Endothelial cell of umbilical vein (primary cell): ENCODE data around the gene GALNT17. TPM values are rescaled to one million over a fixed set of nuclear protein-coding genes. Genes with fewer than 3 reads are reported as not detected.

Source experiments
- BruUV-seq: library from RNA; stranded (reverse); fragments of 400-500 nt; replicated peaks from 2 replicates; lab custom pipeline; 2021; lab: Mats Ljungman, UMichigan
- CTCF ChIA-PET: fragments of 300-600, 350-600 bp; sonication (Branson Sonifier 250); formaldehyde crosslinking; loops from one replicate; lab custom pipeline; 2021; ENCODE audit warnings: antibody characterized with exemption, inconsistent platforms; lab: Charles Lee
- POLR2A ChIA-PET: fragments of 300-600, 350-600 bp; sonication (Branson Sonifier 250); formaldehyde crosslinking; loops from one replicate; lab custom pipeline; 2021; ENCODE audit warnings: antibody characterized with exemption, inconsistent platforms; lab: Charles Lee
- DNase-seq: peaks from one replicate; pipeline ENCODE4 v3.0.0-alpha.2; 2011; ENCODE audit warnings: low read depth, low spot score
- FAIRE-seq: peaks from 2 replicates; lab custom pipeline; 2011; peaks lifted over from hg19 to GRCh38; lab: Jason Lieb, UNC
- H2AFZ ChIP-seq: 2 replicates; pipeline ENCODE4 v1.6.0; 2012; ENCODE audit warnings: low read depth, low read length, control low read depth, inconsistent platforms
- H3K27ac ChIP-seq: 2 replicates; pipeline ENCODE4 v1.5.1; 2011; ENCODE audit warnings: low read depth, mild to moderate bottlenecking, control low read depth, low read length, moderate library complexity; ENCODE audit not compliant: insufficient read depth
- H3K27me3 ChIP-seq, 2 experiments: 2 replicates each; pipeline versions ENCODE4 v1.6.0 to v1.6.1; 2011; ENCODE audit warnings: low read length in 2 of 2, mixed read lengths in 1 of 2; ENCODE audit not compliant: control insufficient read depth in 2 of 2, insufficient read depth in 2 of 2
- H3K36me3 ChIP-seq, 2 experiments: 2 replicates in 1 of 2; 3 replicates in 1 of 2; pipeline ENCODE4 v1.5.1; 2011; ENCODE audit warnings: low read length in 2 of 2, mild to moderate bottlenecking in 1 of 2, moderate library complexity in 1 of 2; ENCODE audit not compliant: control insufficient read depth in 2 of 2, insufficient read depth in 2 of 2; ENCODE audit errors: extremely low read depth in 1 of 2
- H3K4me1 ChIP-seq: 3 replicates; pipeline ENCODE4 v1.5.1; 2011; ENCODE audit warnings: mild to moderate bottlenecking, low read length; ENCODE audit not compliant: control insufficient read depth, insufficient read depth; ENCODE audit errors: extremely low read depth
- H3K4me2 ChIP-seq: 2 replicates; pipeline ENCODE4 v1.6.1; 2011; ENCODE audit warnings: low read length, control low read depth, mixed read lengths; ENCODE audit not compliant: insufficient read depth
- H3K4me3 ChIP-seq, 3 experiments: fragments of 200-600 bp in 1 of 3; sonication (generic), shearing (Covaris generic) in 1 of 3; replicated peaks in 1 of 3; 2 replicates each; pipeline ENCODE4 v1.5.1; 2011 to 2016; ENCODE audit warnings: control low read depth in 3 of 3, low read length in 3 of 3, mild to moderate bottlenecking in 2 of 3, inconsistent platforms in 1 of 3, low read depth in 1 of 3, moderate library complexity in 1 of 3; ENCODE audit not compliant: insufficient read depth in 1 of 3
- H3K79me2 ChIP-seq: 2 replicates; pipeline ENCODE4 v1.6.0; 2012; ENCODE audit warnings: low read length, inconsistent platforms; ENCODE audit not compliant: control insufficient read depth, insufficient read depth
- H3K9ac ChIP-seq: replicated peaks from 2 replicates; pipeline ENCODE3; 2011; ENCODE audit warnings: low read length, control low read depth; ENCODE audit not compliant: insufficient read depth; ENCODE audit errors: extremely low read depth
- H3K9me1 ChIP-seq: replicated peaks from 3 replicates; pipeline ENCODE4 v1.6.0; 2011; ENCODE audit warnings: mild to moderate bottlenecking, low read length; ENCODE audit not compliant: control insufficient read depth, insufficient read depth; ENCODE audit errors: extremely low read depth
- H3K9me3 ChIP-seq: replicated peaks from 2 replicates; pipeline ENCODE4 v1.5.1; 2012; ENCODE audit warnings: low read length, inconsistent platforms; ENCODE audit not compliant: control insufficient read depth, insufficient read depth
- H4K20me1 ChIP-seq: replicated peaks from 2 replicates; pipeline ENCODE3; 2011; ENCODE audit warnings: mild to moderate bottlenecking, low read length; ENCODE audit not compliant: control insufficient read depth, insufficient read depth; ENCODE audit errors: extremely low read depth
- EZH2 ChIP-seq: IDR thresholded peaks from 2 replicates; pipeline ENCODE4 v1.6.1; 2012; ENCODE audit warnings: borderline replicate concordance, low read depth, mild to moderate bottlenecking, moderate library complexity, low read length, inconsistent platforms; ENCODE audit not compliant: severe bottlenecking
- FOS ChIP-seq: IDR thresholded peaks from 2 replicates; pipeline ENCODE4 v1.6.1; 2011; ENCODE audit warnings: mild to moderate bottlenecking, low read length, moderate library complexity, borderline replicate concordance; ENCODE audit not compliant: insufficient read depth
- GATA2 ChIP-seq: IDR thresholded peaks from 2 replicates; pipeline ENCODE4 v1.7.0; 2011; ENCODE audit warnings: low read depth, mild to moderate bottlenecking, moderate library complexity, mixed read lengths, low read length; ENCODE audit not compliant: insufficient read length, insufficient read depth
- JUN ChIP-seq: IDR thresholded peaks from 2 replicates; pipeline ENCODE4 v1.6.1; 2011; ENCODE audit warnings: borderline replicate concordance, low read depth; ENCODE audit not compliant: insufficient read length, insufficient read depth
- MYC ChIP-seq: IDR thresholded peaks from one replicate; pipeline ENCODE4 v1.6.1; 2011; ENCODE audit warnings: mild to moderate bottlenecking, low read depth, low read length
- POLR2A ChIP-seq: IDR thresholded peaks from 2 replicates; pipeline ENCODE4 v1.6.1; 2012; ENCODE audit warnings: low read depth, mild to moderate bottlenecking, control low read depth, low read length
- POLR2AphosphoS5 ChIP-seq: IDR thresholded peaks from 2 replicates; pipeline ENCODE4 v1.6.1; 2012; ENCODE audit warnings: low read depth, mild to moderate bottlenecking, control low read depth, low read length, moderate library complexity; ENCODE audit not compliant: insufficient read depth
- dilution Hi-C: fragments of 300-500 bp; cut with MboI; formaldehyde crosslinking; loops from one replicate; pipeline ENCODE4 v1.15.0; 2019; ENCODE audit warnings: low sequenced_read_pairs; ENCODE audit not compliant: extremely low pct_ligation_motif_present
- intact Hi-C: fragments of 100-400 bp; cut with micrococcal nuclease; formaldehyde crosslinking; loops from one replicate; pipeline ENCODE4 v1.10.0; 2022
- polyA plus RNA-seq, 4 experiments: library from polyadenylated mRNA; depleted of rRNA in 3 of 4; stranded (reverse) in 3 of 4; unstranded in 1 of 4; fragments of >200 nt; gene quantifications; 2 replicates each; pipeline versions ENCODE4 v1.2.1 to v1.2.3, GENCODE V29; 2011 to 2012; ENCODE audit warnings: missing spikeins in 1 of 4
- total RNA-seq: library from RNA; stranded (reverse); gene quantifications from 2 replicates; pipeline ENCODE4 v1.2.3, GENCODE V29; 2021
- TF ChIP-seq, protein P1 (sequence below): IDR thresholded peaks from 2 replicates; pipeline ENCODE4 v1.6.1; 2011; ENCODE audit not compliant: insufficient read depth, insufficient read length
- TF ChIP-seq, protein P2 (sequence below), 2 donors: IDR thresholded peaks; 1 replicate in 1 of 2; 2 replicates in 1 of 2; pipeline ENCODE4 v1.5.1; 2011; ENCODE audit warnings: low read length in 2 of 2, mild to moderate bottlenecking in 2 of 2, moderate library complexity in 2 of 2, control low read depth in 1 of 2, inconsistent platforms in 1 of 2, low read depth in 1 of 2; ENCODE audit not compliant: insufficient read depth in 1 of 2; ENCODE audit errors: extremely low read depth in 1 of 2

The GALNT17 gene
- total and polyA plus RNA-seq, 2 donors (not counting 3 experiments of a cell fraction or from before 2014, with no cell fraction given): not detected

DNA sequence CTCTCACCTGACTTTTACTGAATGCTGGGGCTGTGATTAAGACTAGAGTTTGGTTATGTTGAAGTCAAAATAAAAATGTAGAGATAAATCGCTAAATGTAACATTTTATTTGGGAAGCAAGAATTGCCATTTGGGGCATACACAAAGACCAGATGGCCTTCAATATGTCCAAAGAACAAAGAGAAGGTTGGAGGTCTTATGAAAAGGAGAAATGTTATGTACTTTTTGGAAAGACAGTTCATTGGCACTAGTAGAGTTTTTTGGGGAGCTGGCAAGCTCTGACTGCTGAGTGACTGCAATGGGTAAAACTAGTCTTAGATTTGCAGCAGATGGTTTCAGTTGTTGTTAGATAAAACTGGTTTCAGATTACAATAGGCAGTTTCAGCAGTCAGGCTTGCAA is 35.6 kb upstream of the GALNT17 start:
- no TSS peak for BruUV-seq
- Histone ChIP-seq H3K36me3 (no peaks in the 10 kb centered on the region), H3K4me1 (no peaks in the 10 kb centered on the region), H4K20me1 (no peaks in the 10 kb centered on the region), H3K27ac (no peak overlapping the region), H3K9ac (no peak overlapping the region), H3K9me3 (peaks cover 2% of the 10 kb centered on the region), H3K4me2 (no peak overlapping the region), H3K79me2 (no peaks in the 10 kb centered on the region), H3K4me3 (no peak overlapping the region), H3K9me1 (no peaks in the 10 kb centered on the region), H2AFZ (no peak overlapping the region), H3K27me3 (no peaks in the 10 kb centered on the region)
- CTCF ChIA-PET: no interaction called here
- dilution Hi-C loops (no loop called here), intact Hi-C loops (no loop called here)
- TF ChIP-seq, protein P1, sequence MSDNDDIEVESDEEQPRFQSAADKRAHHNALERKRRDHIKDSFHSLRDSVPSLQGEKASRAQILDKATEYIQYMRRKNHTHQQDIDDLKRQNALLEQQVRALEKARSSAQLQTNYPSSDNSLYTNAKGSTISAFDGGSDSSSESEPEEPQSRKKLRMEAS: no peak
- no peak for TF ChIP-seq MYC
- TF ChIP-seq JUN: no peak
- no peak for TF ChIP-seq EZH2
- no peak for TF ChIP-seq POLR2A
- no peak for TF ChIP-seq POLR2AphosphoS5
- no peak for TF ChIP-seq GATA2
- no peak for TF ChIP-seq FOS
- TF ChIP-seq, protein P2, sequence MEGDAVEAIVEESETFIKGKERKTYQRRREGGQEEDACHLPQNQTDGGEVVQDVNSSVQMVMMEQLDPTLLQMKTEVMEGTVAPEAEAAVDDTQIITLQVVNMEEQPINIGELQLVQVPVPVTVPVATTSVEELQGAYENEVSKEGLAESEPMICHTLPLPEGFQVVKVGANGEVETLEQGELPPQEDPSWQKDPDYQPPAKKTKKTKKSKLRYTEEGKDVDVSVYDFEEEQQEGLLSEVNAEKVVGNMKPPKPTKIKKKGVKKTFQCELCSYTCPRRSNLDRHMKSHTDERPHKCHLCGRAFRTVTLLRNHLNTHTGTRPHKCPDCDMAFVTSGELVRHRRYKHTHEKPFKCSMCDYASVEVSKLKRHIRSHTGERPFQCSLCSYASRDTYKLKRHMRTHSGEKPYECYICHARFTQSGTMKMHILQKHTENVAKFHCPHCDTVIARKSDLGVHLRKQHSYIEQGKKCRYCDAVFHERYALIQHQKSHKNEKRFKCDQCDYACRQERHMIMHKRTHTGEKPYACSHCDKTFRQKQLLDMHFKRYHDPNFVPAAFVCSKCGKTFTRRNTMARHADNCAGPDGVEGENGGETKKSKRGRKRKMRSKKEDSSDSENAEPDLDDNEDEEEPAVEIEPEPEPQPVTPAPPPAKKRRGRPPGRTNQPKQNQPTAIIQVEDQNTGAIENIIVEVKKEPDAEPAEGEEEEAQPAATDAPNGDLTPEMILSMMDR (IDR thresholded peaks at IDR 0.05; ENCODE audit: extremely low read depth in 1 of 2, insufficient read depth in 1 of 2, low read depth in 1 of 2, low read length in 2 of 2): no peak
- DNase-seq (no peak), FAIRE-seq (no peak)
- POLR2A ChIA-PET: no interaction called here
